ENCODE data around the gene CACTIN. TPM values are rescaled to one million over a fixed set of nuclear protein-coding genes. Genes with fewer than 3 reads are reported as not detected.

The CACTIN gene
- total RNA-seq, 1 experiment from 2014 or later = 19.8 TPM

DNA sequence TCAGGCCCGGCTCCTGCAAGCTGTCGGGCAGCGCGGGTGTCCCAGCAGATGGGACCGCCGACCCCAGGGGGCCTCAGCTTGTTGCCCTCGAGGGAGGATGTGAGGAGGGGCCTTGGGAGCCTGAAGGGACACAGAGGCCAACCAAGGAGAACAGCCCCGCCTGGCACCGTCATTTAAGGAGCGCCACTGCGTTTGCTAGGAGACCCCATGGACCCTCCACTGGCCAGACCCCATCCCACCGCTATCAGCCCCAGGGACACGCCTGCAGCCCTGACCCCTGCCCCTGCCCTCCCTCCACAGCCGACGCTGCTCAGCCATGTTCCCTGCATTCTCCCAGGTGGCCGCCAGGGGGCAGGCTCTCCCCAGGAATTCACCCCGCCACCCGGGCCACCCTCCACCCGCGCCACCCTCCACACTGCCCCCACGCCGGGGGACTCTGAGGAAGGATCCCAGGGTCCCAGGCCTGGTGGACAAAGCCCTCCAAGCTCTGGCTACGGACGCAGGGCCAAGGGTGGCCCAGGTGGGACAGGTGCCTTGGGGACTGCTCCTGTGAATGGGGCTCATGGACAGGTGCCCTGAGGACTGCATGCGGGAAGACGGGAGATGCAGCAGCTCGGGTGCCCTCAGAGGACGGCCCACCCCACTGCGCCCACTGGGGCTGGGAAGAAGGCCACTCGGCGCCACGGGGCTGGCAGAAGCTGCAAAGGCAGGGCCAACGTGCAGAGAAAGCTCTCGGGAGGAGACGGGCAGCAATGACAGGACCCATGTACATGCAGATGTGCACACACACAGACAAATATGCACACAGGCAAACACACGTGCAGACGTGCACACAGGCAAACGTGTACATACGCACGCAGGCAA lies 39.3 kb upstream of the CACTIN start:
- peak; percentile 26 for DNase-seq (ENCODE audit: low read depth)
- in situ Hi-C loops (cut with HindIII; ENCODE audit: low pct_unique_long_range_greater_than_20kb, low sequenced_read_pairs) = no loop called here

DNA sequence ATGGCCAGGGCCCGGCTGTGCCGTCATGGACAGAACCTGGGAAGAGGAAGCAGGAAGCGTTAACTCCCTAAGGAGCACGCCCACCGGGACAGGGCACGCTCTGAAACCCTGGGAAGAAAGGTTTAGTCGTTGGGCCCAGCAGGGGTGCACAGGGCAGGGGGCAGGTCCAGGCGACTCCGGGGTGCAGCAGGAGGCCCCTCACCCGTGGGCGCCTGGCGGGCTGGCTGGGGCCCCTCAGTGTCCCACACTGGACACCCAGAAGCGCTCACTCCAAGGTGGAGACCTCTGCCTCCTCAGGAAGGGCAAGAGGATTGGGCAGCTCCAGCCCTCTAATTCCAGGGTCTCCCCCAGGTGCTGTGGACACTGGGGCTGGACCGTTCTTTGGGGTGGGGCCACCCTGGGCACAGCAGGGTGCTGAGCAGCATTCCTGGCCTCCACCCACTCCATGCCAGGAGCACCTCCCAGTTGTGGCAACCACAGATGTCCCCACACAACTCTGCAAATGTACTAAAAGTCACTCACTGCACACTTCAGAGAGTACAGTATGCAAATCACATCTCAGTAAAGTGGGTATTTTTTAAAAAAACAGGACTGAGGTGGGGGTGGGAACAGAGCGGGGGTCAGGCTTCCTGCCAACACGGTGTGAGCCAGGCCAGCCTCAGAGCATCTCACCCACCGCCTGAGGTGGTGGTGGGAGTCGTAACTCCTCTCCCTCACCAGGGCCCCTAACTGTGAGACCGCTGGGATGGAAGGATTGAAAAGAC lies 38.5 kb upstream of the CACTIN start:
- in situ Hi-C loops (cut with HindIII; ENCODE audit: low pct_unique_long_range_greater_than_20kb, low sequenced_read_pairs) = no loop called here
- no peak for DNase-seq (ENCODE audit: low read depth)

DNA sequence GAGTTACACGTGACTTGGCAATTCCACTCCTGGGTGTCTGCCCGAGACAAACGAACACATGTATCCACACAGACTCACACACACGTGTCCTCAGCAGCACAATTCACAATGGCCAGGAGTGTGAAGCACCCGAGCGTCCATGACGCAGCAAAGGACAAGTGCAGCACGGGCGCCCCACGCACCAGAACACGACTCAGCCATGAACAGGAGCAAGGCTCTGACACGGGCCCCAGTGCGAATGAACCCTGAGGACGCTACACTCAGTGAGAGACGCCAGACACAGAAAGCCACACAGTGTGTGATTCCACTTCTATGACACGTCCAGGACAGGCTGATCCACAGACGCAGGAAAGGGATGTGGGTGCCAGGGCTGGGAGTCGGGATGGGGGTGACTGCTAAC lies 37.2 kb upstream of the CACTIN start:
- in situ Hi-C loops (cut with HindIII; ENCODE audit: low pct_unique_long_range_greater_than_20kb, low sequenced_read_pairs) = no loop called here
- DNase-seq (ENCODE audit: low read depth) = no peak

DNA sequence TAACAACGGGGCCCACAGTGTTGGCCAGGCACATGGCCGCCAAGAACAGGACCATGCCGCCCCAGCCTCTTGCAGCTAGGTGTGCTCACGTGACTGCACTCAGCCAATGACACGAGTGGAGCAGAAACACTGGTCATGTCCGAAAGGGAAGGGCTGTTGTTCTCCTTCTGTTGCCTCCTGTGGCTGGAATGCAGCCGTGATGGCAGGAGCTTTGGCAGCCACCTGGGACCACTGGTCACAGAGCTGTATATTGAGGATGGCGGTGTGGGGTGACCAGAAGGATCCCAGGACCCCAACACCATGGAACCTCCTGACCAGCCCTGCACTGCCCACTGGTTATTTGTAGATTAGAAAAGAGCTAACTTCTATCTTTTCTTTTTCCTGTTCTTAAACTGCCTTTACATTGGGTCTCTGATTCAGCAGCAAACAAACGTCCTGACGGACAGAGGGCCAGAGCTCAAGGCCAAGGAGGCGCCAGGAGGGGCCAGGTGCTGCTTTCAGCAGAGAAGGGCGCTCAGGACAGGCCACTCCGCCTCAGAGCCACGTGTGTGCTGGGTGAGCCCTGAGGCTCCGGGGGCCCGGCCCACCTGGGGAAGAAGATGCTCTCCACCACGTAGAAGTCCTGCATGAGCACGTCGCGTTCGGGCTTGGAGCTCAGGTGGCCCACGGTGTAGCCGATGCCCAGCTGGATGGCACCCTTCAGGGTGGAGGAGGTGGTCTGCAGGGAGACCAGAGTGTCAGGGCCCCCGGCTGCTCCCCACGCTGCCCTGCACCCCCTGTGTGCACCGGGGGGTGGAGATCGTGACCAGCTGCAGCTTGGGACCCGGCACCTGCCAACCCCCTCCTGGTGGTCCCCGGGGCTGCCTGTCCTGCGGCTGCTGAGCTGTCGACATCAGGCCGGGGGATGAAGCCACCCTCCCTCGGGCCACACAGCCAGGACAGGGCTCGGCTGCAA lies 35.0 kb upstream of the CACTIN start:
- in situ Hi-C loops (cut with HindIII; ENCODE audit: low pct_unique_long_range_greater_than_20kb, low sequenced_read_pairs) = no loop called here
- no peak for DNase-seq (ENCODE audit: low read depth)

- in situ Hi-C loops (cut with HindIII; ENCODE audit: low pct_unique_long_range_greater_than_20kb, low sequenced_read_pairs) = no loop called here
- DNase-seq (ENCODE audit: low read depth) = no peak
These were observed 34.1 kb upstream of the CACTIN start for GRCh38 chr19:3660493-3661219.

DNA sequence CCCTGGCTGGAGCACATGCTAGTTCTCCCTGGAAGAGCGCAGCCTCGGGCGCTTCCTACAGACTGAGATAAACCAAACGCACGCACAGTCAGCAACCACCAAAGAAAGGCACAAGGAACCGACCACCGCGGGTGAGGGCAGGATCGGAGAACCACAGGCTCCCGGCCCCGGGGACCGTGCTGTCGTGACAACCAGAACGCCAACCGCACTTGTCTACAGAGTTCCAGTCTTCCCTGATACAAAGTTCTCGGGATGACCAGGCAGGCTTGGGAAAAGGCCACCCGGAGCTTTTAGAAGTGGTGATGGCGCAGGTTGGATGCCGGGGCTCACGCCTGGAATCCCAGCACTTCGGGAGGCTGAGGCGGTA lies 33.1 kb upstream of the CACTIN start:
- no peak for DNase-seq (ENCODE audit: low read depth)
- in situ Hi-C loops (cut with HindIII; ENCODE audit: low pct_unique_long_range_greater_than_20kb, low sequenced_read_pairs) = no loop called here

DNA sequence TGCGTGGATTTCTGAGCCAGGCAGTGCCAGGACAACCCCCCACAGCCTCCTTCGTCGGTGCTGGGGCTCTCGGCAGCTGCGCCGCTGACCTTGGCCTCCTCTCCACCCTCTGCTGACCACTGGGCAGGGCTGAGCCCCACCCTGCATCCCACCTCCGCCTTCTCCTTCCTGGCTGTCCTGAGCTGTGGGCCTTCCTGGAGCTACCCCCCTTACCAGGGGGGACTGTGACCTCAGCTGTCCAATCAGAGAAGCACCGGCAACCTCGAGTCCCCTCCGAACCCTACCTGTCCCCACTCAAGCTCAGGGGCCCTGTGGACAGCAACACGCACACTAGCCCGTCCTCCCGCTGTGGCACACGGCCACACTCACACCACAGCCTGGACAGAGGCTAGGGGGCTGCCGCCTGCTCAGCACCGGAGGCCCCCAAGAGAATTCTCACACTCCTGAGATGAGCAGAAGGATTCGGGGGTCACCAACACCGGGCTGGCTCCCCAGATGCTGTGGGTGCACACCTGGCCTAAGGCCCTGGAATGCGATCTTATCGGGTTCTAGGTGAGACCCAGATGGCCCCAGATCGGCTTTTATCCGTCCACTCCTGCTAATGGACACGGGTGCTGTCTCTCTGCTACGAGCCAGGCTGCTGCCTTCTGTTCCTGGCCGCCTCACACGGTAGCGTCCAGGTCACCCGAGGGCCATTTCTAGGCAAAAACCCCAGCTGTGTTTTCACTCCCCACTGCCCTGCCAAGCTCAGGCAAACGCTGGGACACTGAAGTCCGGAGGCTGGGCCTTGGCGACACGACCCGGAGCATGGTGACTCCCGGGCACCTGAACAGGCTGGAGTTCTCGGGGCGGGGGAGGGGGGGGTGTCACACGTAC lies 32.5 kb upstream of the CACTIN start:
- in situ Hi-C loops (cut with HindIII; ENCODE audit: low pct_unique_long_range_greater_than_20kb, low sequenced_read_pairs) = no loop called here

DNA sequence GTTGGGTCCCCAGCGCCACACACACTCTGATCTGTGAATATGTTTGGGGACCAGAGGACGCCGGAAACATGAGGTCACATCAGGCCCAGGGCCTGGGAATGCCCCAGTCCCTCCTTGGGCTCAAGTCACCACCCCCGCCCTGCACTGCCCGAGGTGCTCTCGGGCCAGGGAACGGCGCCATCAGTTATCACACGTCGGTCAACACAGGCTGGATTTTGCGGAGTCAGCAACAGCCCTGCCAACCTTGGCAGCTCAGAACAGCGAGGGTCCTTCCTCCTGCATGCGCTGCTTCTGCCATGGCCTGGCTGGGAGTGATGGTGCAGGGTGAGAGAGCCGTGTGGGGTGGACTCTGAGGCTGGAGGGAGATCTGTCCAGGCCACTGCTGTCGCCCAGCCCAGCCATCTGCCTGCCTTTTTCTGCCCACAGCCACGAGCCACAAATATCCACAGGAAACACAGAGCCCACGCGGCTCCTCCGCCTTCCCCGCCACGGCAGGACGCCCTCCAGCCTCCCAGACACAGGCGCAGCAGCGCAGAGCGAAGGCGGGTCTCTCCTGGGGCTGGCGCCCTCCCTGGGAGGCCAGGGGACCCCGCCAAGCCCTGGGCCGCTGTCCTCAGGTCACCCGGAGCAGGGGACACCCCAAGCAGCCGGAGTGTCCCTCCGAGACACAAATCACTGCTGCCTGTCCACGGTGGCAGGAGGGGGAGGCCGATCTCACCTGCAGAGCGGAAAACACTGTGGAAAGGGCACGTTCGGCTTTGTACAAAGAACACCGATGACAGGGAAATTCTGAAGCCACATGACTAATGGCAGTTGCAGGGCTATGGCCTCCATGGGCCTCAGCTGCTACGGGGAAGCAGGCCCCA lies 31.6 kb upstream of the CACTIN start:
- in situ Hi-C loops (cut with HindIII; ENCODE audit: low pct_unique_long_range_greater_than_20kb, low sequenced_read_pairs) = no loop called here
- no peak for DNase-seq (ENCODE audit: low read depth)

More for the DNA sequence above, 32.5 kb upstream of the CACTIN start:
- no peak for DNase-seq (ENCODE audit: low read depth)

GRCh38 chr19:3657395-3657769 lies 30.8 kb upstream of the CACTIN start:
- no peak for DNase-seq (ENCODE audit: low read depth)
- in situ Hi-C loops (cut with HindIII; ENCODE audit: low pct_unique_long_range_greater_than_20kb, low sequenced_read_pairs) = no loop called here

DNA sequence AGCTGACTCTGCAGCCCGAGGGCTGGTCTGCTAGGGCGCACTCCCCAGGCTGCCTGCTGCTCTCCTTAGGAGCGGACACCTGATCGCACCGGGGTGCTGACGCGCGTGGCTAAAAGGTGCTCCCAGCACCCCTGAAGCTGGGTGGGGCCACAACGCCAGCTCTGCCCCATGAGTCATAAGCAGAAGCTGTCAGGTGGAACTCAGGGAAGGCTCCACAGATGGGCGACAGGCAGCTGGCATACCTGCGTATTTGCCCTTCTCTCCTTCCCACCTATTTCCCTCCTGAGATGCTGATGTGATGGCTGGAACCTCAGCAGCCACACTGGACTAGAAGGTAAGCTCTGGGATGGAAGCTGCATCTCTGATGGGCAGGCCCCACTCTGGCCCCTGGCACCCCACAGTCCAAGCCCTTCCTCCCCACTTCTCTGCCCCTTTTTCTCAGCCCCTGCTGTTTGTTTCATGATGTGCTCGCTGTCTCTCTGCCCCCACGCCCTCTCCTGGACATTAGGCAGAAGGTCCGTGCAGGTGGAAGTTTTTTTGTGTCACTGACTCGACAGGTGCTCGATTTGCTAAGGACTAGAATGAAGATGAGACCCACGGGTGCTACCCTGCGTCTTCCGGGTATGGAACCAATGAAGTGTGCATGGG lies 30.3 kb upstream of the CACTIN start:
- in situ Hi-C loops (cut with HindIII; ENCODE audit: low pct_unique_long_range_greater_than_20kb, low sequenced_read_pairs) = no loop called here

GRCh38 chr19:3656073-3656746 lies 29.6 kb upstream of the CACTIN start:
- DNase-seq (ENCODE audit: low read depth) = peak; percentile 67

More for the DNA sequence above, 30.3 kb upstream of the CACTIN start:
- DNase-seq (ENCODE audit: low read depth) = no peak

DNA sequence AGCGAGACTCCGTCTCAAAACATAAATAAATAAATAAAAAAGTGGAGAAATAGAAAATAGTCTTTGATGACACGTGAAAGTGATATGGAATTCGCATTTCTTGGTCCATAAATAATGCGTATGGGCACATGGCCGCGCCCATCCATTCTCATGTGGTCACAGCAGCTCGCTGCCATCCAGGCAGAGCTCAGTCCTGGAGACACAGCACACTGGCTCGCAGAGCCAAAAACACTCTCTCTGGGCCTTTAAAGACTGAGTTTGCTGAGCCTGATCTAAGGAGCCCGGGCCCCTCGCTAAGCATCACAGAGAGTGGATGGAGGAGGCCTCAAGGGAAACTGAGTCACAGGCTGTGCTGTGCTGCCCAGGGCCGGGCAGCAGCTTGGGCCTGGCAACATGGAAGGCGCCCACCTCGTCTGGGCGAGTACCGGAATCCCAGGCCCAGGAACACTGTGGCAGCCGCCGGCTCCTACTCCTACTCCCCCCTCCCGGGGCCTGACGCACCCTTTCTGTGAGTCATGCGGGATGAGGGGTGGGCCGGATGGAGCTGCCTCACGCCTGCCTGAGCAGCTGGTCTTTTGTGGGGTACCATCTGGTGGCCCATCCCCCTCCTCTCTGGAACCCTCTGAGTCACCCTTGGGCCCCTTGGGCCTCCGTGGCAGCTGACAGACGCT lies 28.9 kb upstream of the CACTIN start:
- in situ Hi-C loops (cut with HindIII; ENCODE audit: low pct_unique_long_range_greater_than_20kb, low sequenced_read_pairs) = no loop called here
- peak; percentile 70 for DNase-seq (ENCODE audit: low read depth)

More at GRCh38 chr19:3656073-3656746, 29.6 kb upstream of the CACTIN start:
- in situ Hi-C loops (cut with HindIII; ENCODE audit: low pct_unique_long_range_greater_than_20kb, low sequenced_read_pairs) = no loop called here

DNA sequence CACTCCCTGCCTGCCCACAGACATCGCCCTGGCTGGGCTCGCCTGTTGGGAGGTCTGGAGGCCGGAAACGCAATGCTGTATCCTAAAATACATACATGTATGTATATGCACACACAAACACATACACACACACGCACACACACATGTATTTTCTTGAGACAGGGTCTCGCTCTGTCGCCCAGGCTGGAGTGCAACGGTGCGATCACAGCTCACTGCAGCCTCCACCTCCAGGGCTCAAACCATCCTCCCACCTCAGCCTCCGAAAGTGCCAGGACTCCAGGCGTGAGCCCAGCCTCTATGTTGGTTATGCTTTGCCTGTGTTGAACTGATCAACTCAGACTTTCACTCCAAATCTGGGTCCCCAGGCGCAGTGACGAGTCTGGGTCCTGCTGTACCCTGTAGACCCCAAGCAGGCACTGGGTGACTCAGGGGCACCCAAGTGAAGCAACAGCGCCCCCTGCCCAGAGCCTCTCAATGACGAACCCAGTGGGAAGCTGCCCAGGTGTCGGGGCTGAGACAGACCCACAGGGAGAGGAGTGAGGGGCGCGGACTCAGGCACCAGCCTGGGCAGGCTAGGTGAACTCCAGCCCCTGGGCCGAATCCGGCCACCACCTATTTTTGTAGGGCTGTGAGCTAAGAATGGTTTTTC lies 27.4 kb upstream of the CACTIN start:
- in situ Hi-C loops (cut with HindIII; ENCODE audit: low pct_unique_long_range_greater_than_20kb, low sequenced_read_pairs) = no loop called here
- no peak for DNase-seq (ENCODE audit: low read depth)

DNA sequence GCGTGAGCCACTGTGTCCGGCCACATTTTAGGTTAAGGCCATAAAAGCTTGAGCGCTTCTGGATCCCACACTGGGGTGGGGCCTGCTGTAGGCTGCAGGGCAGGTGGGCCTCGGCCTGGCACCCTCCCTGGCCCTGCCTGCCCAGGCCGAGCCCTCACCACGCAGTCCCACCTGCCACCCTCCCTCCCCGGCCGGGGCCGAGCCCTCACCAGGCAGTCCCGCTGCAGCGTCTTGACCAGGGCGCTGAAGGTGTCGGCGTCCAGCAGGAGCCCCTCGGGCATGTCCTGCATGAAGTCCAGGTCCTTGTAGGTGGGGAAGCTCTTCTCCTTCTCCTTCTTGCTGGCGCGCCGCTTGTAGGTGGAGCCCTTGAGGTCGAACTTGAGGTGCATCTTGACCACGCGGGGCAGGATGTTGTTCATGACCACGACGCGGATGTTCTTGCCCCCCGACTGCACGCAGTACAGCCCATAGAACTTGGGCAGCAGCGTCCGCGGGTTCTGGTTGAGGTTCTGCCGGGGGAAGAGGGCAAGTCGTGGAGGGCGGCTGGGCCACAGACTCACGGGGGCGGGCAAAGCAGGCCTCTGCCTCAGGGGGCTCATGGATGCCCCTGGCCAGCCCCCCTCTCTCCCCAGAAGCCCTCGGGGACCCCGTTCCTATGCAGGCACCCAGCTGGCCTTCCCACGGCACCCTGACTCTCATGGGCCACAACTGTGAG lies 26.6 kb upstream of the CACTIN start:
- in situ Hi-C loops (cut with HindIII; ENCODE audit: low pct_unique_long_range_greater_than_20kb, low sequenced_read_pairs) = no loop called here
- DNase-seq (ENCODE audit: low read depth) = no peak
